H9 (cell line): ENCODE data around the gene GPC6. TPM values are rescaled to one million over a fixed set of nuclear protein-coding genes. Genes with fewer than 3 reads are reported as not detected.

ENCODE experiments used
- DNase-seq: peaks from one replicate; pipeline ENCODE4 v3.0.0-alpha.2; 2017
- H2AFZ ChIP-seq: one replicate; pipeline ENCODE4 v1.6.1; 2013; ENCODE audit warnings: mild to moderate bottlenecking, low read length, control low read depth, moderate library complexity
- H2AK5ac ChIP-seq: 2 replicates; pipeline ENCODE4 v1.6.1; 2013; ENCODE audit warnings: low read length, control low read depth, mixed read lengths; ENCODE audit not compliant: insufficient read length
- H2BK120ac ChIP-seq: one replicate; pipeline ENCODE4 v1.6.1; 2013; ENCODE audit warnings: low read depth, mild to moderate bottlenecking, low read length, control low read depth, inconsistent platforms; ENCODE audit not compliant: poor library complexity, severe bottlenecking
- H2BK12ac ChIP-seq: 2 replicates; pipeline ENCODE4 v1.6.1; 2013; ENCODE audit warnings: low read length, control low read depth, mixed read lengths, low read depth; ENCODE audit not compliant: insufficient read length
- H2BK15ac ChIP-seq: 2 replicates; pipeline ENCODE4 v1.6.1; 2013; ENCODE audit warnings: low read depth, low read length, control low read depth
- H2BK20ac ChIP-seq: one replicate; pipeline ENCODE4 v1.6.1; 2013; ENCODE audit warnings: low read depth, mild to moderate bottlenecking, low read length, control low read depth, inconsistent platforms; ENCODE audit not compliant: poor library complexity, severe bottlenecking
- H2BK5ac ChIP-seq: 2 replicates; pipeline ENCODE4 v1.6.1; 2013; ENCODE audit warnings: low read length, control low read depth, mixed read lengths; ENCODE audit not compliant: insufficient read length
- H3K14ac ChIP-seq: 2 replicates; pipeline ENCODE4 v1.6.1; 2013; ENCODE audit warnings: low read length, control low read depth; ENCODE audit not compliant: insufficient read depth
- H3K18ac ChIP-seq: 2 replicates; pipeline ENCODE4 v1.6.1; 2013; ENCODE audit warnings: low read depth, mild to moderate bottlenecking, mixed read lengths, low read length, control low read depth; ENCODE audit not compliant: insufficient read length
- H3K23ac ChIP-seq: 2 replicates; pipeline ENCODE4 v1.6.1; 2013; ENCODE audit warnings: low read length, control low read depth, mixed read lengths, low read depth; ENCODE audit not compliant: insufficient read length
- H3K23me2 ChIP-seq: 2 replicates; pipeline ENCODE4 v1.6.1; 2013; ENCODE audit warnings: low read depth, mild to moderate bottlenecking, mixed read lengths, low read length, control low read depth; ENCODE audit not compliant: insufficient read length, poor library complexity, severe bottlenecking
- H3K27ac ChIP-seq: 2 replicates; pipeline ENCODE4 v1.5.1; 2013; ENCODE audit warnings: low read length, control low read depth, mixed read lengths, low read depth; ENCODE audit not compliant: insufficient read length
- H3K27me3 ChIP-seq: 2 replicates; pipeline ENCODE4 v1.6.1; 2013; ENCODE audit warnings: low read length, control low read depth, inconsistent platforms; ENCODE audit not compliant: insufficient read depth
- H3K4ac ChIP-seq: 2 replicates; pipeline ENCODE4 v1.6.1; 2013; ENCODE audit warnings: low read depth, mild to moderate bottlenecking, control low read depth, inconsistent platforms, low read length, moderate library complexity
- H3K4me1 ChIP-seq: 2 replicates; pipeline ENCODE4 v1.6.1; 2013; ENCODE audit warnings: low read length, control low read depth, inconsistent platforms; ENCODE audit not compliant: insufficient read depth
- H3K4me2 ChIP-seq: 2 replicates; pipeline ENCODE4 v1.6.1; 2013; ENCODE audit warnings: low read length, control low read depth, mixed read lengths; ENCODE audit not compliant: insufficient read length, insufficient read depth
- H3K56ac ChIP-seq: 2 replicates; pipeline ENCODE4 v1.6.1; 2013; ENCODE audit warnings: low read depth, mild to moderate bottlenecking, mixed read lengths, low read length, control low read depth; ENCODE audit not compliant: insufficient read length
- H3K79me1 ChIP-seq: 2 replicates; pipeline ENCODE4 v1.6.1; 2013; ENCODE audit warnings: low read depth, mild to moderate bottlenecking, moderate library complexity, low read length, control low read depth, inconsistent platforms; ENCODE audit not compliant: insufficient read depth, poor library complexity, severe bottlenecking
- H3K79me2 ChIP-seq: 2 replicates; pipeline ENCODE4 v1.6.1; 2013; ENCODE audit warnings: low read length, control low read depth, inconsistent platforms; ENCODE audit not compliant: insufficient read depth
- H3K9ac ChIP-seq: 2 replicates; pipeline ENCODE4 v1.6.1; 2013; ENCODE audit warnings: low read length, control low read depth, mixed read lengths; ENCODE audit not compliant: insufficient read length; ENCODE audit errors: extremely low read depth
- H3K9me3 ChIP-seq: one replicate; pipeline ENCODE4 v1.6.1; 2013; ENCODE audit warnings: low read depth, low read length, inconsistent platforms; ENCODE audit not compliant: control insufficient read depth
- H3T11ph ChIP-seq: one replicate; pipeline ENCODE4 v1.6.1; 2013; ENCODE audit warnings: mild to moderate bottlenecking, low read length, control low read depth, inconsistent platforms
- H4K20me1 ChIP-seq: one replicate; pipeline ENCODE4 v1.6.1; 2013; ENCODE audit not compliant: control insufficient read depth, insufficient read length, insufficient read depth
- H4K5ac ChIP-seq: 2 replicates; pipeline ENCODE4 v1.6.1; 2013; ENCODE audit warnings: low read depth, mild to moderate bottlenecking, mixed read lengths, low read length, control low read depth; ENCODE audit not compliant: insufficient read length
- H4K8ac ChIP-seq: replicated peaks from 2 replicates; pipeline ENCODE4 v1.6.1; 2013; ENCODE audit warnings: low read length, control low read depth, mixed read lengths, low read depth; ENCODE audit not compliant: insufficient read length
- H4K91ac ChIP-seq: 2 replicates; pipeline ENCODE4 v1.6.1; 2013; ENCODE audit warnings: low read depth, mild to moderate bottlenecking, moderate library complexity, mixed read lengths, low read length, control low read depth; ENCODE audit not compliant: insufficient read length
- H3K27ac Mint-ChIP-seq, 3 experiments: 2 replicates in 2 of 3; 3 replicates in 1 of 3; pipeline ENCODE4 v1.8.0; 2020 to 2021; ENCODE audit warnings: mixed read lengths in 3 of 3, mild to moderate bottlenecking in 1 of 3, moderate library complexity in 1 of 3
- H3K27me3 Mint-ChIP-seq: 2 replicates; pipeline ENCODE4 v1.8.0; 2021; ENCODE audit warnings: low read depth, mild to moderate bottlenecking, moderate library complexity, mixed read lengths
- H3K36me3 Mint-ChIP-seq, 3 experiments: 2 replicates in 2 of 3; 3 replicates in 1 of 3; pipeline ENCODE4 v1.8.0; 2020 to 2021; ENCODE audit warnings: low read depth in 3 of 3, mixed read lengths in 3 of 3; ENCODE audit not compliant: insufficient read depth in 1 of 3
- H3K4me1 Mint-ChIP-seq, 2 experiments: 2 replicates each; pipeline ENCODE4 v1.8.0; 2020; ENCODE audit warnings: mixed read lengths in 2 of 2
- H3K4me3 Mint-ChIP-seq, 2 experiments: 2 replicates in 1 of 2; 3 replicates in 1 of 2; pipeline ENCODE4 v1.8.0; 2020 to 2021; ENCODE audit warnings: mild to moderate bottlenecking in 2 of 2, mixed read lengths in 2 of 2, moderate library complexity in 1 of 2
- H3K9me3 Mint-ChIP-seq, 2 experiments: 2 replicates in 1 of 2; 3 replicates in 1 of 2; pipeline ENCODE4 v1.8.0; 2020; ENCODE audit warnings: mild to moderate bottlenecking in 2 of 2, mixed read lengths in 2 of 2, moderate library complexity in 1 of 2
- WGBS: extraction: QIAGEN DNeasy Blood & Tissue Kit; methylation state at CpG from one replicate; pipeline ENCODE4 v1.1.7; 2013; ENCODE audit warnings: missing lambda C conversion rate, low lambda C conversion rate, mixed read lengths; ENCODE audit not compliant: insufficient read length; ENCODE audit errors: extremely low coverage; 5-methylcytosine and 5-hydroxymethylcytosine counted together
- total RNA-seq: library from RNA; stranded (reverse); gene quantifications from 2 replicates; pipeline ENCODE4 v1.2.1, GENCODE V29; 2021
- TF ChIP-seq, protein P1 (sequence below): fragments of 200-600 bp; sonication (generic); conservative IDR thresholded peaks from 3 replicates; pipeline ENCODE4 v1.8.0; 2021; ENCODE audit warnings: antibody characterized with exemption, mild to moderate bottlenecking

The GPC6 gene
- total RNA-seq, 1 experiment from 2014 or later = 15.6 TPM

DNA sequence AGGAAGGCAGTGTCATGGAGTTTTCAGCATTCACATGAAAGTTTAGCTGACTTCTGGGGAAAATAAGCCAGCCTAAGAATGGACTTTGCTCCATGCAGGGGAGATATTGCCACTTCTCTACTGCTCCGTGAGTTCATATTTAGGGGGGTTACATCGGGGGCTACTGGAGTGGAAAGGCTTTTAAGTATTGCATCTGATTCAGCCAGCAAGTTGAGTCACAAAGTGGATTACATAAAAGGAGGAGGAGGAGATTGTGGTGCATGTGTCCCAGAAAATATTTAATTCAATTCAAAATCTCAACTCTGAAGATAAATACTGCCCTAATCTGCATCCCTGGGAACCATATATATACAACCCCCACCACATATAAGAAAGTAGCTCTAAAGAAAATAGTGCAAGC is 635.7 kb downstream of the GPC6 start:
- Histone ChIP-seq H3K9ac (no peak overlapping the region), H4K5ac (no peak overlapping the region), H3K4ac (no peak overlapping the region), H2AK5ac (no peak overlapping the region), H3K9me3 (no peaks in the 10 kb centered on the region), H3K4me1 (no peaks in the 10 kb centered on the region), H3K4me2 (no peak overlapping the region), H3K18ac (no peak overlapping the region), H3K23ac (no peak overlapping the region), H3K79me2 (no peaks in the 10 kb centered on the region), H2AFZ (no peak overlapping the region), H2BK120ac (no peak overlapping the region), H4K91ac (no peak overlapping the region), H3K23me2 (no peaks in the 10 kb centered on the region), H3K14ac (no peak overlapping the region), H2BK12ac (no peak overlapping the region), H4K8ac (no peak overlapping the region), H2BK15ac (no peak overlapping the region), H4K20me1 (no peaks in the 10 kb centered on the region), H3K27me3 (no peaks in the 10 kb centered on the region), H2BK20ac (no peak overlapping the region), H3T11ph (no peak overlapping the region), H3K27ac (no peak overlapping the region), H2BK5ac (no peak overlapping the region), H3K79me1 (no peaks in the 10 kb centered on the region), H3K56ac (no peak overlapping the region)
- no peaks in the 10 kb centered on the region; a peak in 1 of 7 replicates for H3K36me3 Mint-ChIP-seq
- TF ChIP-seq, protein P1, sequence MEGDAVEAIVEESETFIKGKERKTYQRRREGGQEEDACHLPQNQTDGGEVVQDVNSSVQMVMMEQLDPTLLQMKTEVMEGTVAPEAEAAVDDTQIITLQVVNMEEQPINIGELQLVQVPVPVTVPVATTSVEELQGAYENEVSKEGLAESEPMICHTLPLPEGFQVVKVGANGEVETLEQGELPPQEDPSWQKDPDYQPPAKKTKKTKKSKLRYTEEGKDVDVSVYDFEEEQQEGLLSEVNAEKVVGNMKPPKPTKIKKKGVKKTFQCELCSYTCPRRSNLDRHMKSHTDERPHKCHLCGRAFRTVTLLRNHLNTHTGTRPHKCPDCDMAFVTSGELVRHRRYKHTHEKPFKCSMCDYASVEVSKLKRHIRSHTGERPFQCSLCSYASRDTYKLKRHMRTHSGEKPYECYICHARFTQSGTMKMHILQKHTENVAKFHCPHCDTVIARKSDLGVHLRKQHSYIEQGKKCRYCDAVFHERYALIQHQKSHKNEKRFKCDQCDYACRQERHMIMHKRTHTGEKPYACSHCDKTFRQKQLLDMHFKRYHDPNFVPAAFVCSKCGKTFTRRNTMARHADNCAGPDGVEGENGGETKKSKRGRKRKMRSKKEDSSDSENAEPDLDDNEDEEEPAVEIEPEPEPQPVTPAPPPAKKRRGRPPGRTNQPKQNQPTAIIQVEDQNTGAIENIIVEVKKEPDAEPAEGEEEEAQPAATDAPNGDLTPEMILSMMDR = no peak
- no peak overlapping the region for H3K4me3 Mint-ChIP-seq
- no peaks in the 10 kb centered on the region for H3K27me3 Mint-ChIP-seq
- H3K9me3 Mint-ChIP-seq = no peaks in the 10 kb centered on the region
- peaks cover 0 to 5% of the 10 kb centered on the region in 2 experiments; a peak in 3 of 4 replicates for H3K4me1 Mint-ChIP-seq
- no peak for DNase-seq
- WGBS = no CpG with 5 or more reads among the region's 2 CpGs
- no peak overlapping the region for H3K27ac Mint-ChIP-seq
